Ovary (tissue), 9 donors: ENCODE measurements around the gene AOAH. TPM values are rescaled to one million over a fixed set of nuclear protein-coding genes. Genes with fewer than 3 reads are reported as not detected.

Source experiments
- DNase-seq, 5 donors: peaks; one replicate each; pipeline ENCODE4 v3.0.0-alpha.2; 2019 to 2020
- H3K27ac ChIP-seq, 2 donors: fragments of 200-600 bp; one replicate each; pipeline versions ENCODE4 v1.5.1 to v1.8.0; 2019 to 2022
- H3K27me3 ChIP-seq: fragments of 200-600 bp; one replicate; pipeline ENCODE4 v1.8.0; 2022
- H3K36me3 ChIP-seq: fragments of 200-600 bp; sonication (generic); one replicate; pipeline ENCODE4 v1.5.1; 2019
- H3K4me1 ChIP-seq: one replicate; pipeline ENCODE4 v1.8.1; 2013; ENCODE audit warnings: mild to moderate bottlenecking, moderate library complexity; ENCODE audit not compliant: insufficient read depth
- H3K4me3 ChIP-seq: fragments of 200-600 bp; sonication (generic); one replicate; pipeline ENCODE4 v1.5.1; 2017
- H3K9me3 ChIP-seq, 2 donors: fragments of 200-600 bp in 1 of 2; sonication (generic) in 1 of 2; one replicate each; pipeline versions ENCODE4 v1.5.1 to v1.8.1; 2013 to 2019; ENCODE audit warnings: mild to moderate bottlenecking in 1 of 2, moderate library complexity in 1 of 2
- EP300 ChIP-seq: sonication (generic); formaldehyde crosslinking; IDR thresholded peaks from one replicate; pipeline ENCODE4 v1.6.1; 2017; ENCODE audit warnings: antibody characterized with exemption
- POLR2A ChIP-seq: fragments of 450-650 bp; IDR thresholded peaks from one replicate; pipeline ENCODE4 v1.6.1; 2017; ENCODE audit warnings: antibody characterized with exemption, mild to moderate bottlenecking, moderate library complexity
- WGBS, 3 donors: extraction: QIAGEN DNeasy Blood & Tissue Kit in 1 of 3; methylation state at CpG; one replicate each; pipeline versions ENCODE4 v1.1.5 to v1.1.7; 2013 to 2017; 5-methylcytosine and 5-hydroxymethylcytosine counted together
- intact Hi-C, 4 donors: fragments of 100-400 bp; cut with DNase I; formaldehyde crosslinking; loops; one replicate each; pipeline versions ENCODE4 v1.11.0 to v1.15.1; 2022 to 2023
- polyA plus RNA-seq, 2 donors: library from polyadenylated mRNA; stranded (reverse); fragments of 200-250 nt in 1 of 2; fragments of 350-450 nt in 1 of 2; fragmentation: Illumina TruSeq in 1 of 2; extraction: RNeasy Lipid Tissue Mini Kit (QIAGEN cat#74804) in 1 of 2; gene quantifications; one replicate each; pipeline ENCODE4 v1.2.3, GENCODE V29; 2013 to 2014
- total RNA-seq, 7 donors: library from RNA; depleted of rRNA in 2 of 7; stranded (reverse); fragments of >200 nt in 2 of 7; fragmentation: NEBNext Ultra II Directional in 3 of 7; extraction: Animal tissue kit (Norgen Biotek cat#: 25700) in 3 of 7; gene quantifications; one replicate each; pipeline versions ENCODE4 v1.1.0 to v1.2.4, GENCODE V29; 2016 to 2023
- TF ChIP-seq, protein P1 (sequence below), 3 donors: fragments of 450-650 bp in 2 of 3; fragments of 200-600 bp in 1 of 3; IDR thresholded peaks; one replicate each; pipeline versions ENCODE4 v1.5.1 to v1.8.0; 2016 to 2022; ENCODE audit warnings: antibody characterized with exemption in 3 of 3, mild to moderate bottlenecking in 1 of 3
- donor health status: DM: no; HTN: no; CAD: no; lungs with moderate emphysema.
- donor health status: DM: no; HTN: no; CAD: no.
- donor health status: Bipolar disorder and iron deficiency.
- donor health status: DM: yes; HTN: yes; CAD: no.
- donor health status: DM: no; HTN: no; CAD: no.
- donor health status: DM: yes; HTN: yes; CAD: no.

The AOAH gene
- total and polyA plus RNA-seq, 9 donors, result 0.83 to 14.0 (median 4.8) TPM

DNA sequence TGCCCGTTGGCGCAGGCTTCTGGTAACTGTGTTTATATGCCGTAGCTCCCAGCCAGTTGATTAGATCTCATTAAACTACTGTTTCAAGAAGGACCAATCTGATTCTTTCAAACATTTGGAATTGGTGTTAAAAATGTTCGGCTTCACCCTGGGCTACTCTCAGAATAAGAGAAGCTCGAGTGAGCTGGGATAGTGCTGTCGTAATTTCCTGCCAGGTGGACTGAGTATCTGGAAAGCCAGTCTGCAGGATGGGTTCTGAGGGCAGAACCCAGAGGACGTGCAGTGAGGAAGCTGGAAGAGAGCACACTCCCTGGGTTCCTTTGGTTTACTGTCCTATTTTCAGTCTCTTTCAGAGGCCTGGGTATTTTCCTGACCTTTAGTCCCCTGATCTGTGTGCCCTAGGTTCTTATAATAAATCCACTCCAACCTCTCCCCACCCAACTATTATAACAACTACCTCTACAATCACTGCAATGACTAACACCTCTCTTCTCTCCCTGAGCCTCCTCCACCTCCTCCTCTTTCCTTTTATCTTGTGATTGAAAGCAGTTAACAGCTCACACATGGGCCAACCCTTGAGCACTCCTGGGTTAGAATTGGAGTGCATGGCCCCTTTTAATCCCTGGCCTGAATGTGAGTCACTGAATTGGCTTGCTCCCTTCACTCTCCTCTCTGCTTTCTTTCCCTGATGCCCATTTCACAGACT, 63.0 kb downstream of the AOAH start:
- Histone ChIP-seq H3K4me3 (no peak overlapping the region), H3K36me3 (no peaks in the 10 kb centered on the region), H3K9me3 (peaks cover 0 to 2% of the 10 kb centered on the region in 2 donors), H3K27me3 (no peaks in the 10 kb centered on the region), H3K4me1 (no peaks in the 10 kb centered on the region), H3K27ac (no peak overlapping the region)
- TF ChIP-seq POLR2A (no peak), EP300 (no peak)
- TF ChIP-seq, protein P1, sequence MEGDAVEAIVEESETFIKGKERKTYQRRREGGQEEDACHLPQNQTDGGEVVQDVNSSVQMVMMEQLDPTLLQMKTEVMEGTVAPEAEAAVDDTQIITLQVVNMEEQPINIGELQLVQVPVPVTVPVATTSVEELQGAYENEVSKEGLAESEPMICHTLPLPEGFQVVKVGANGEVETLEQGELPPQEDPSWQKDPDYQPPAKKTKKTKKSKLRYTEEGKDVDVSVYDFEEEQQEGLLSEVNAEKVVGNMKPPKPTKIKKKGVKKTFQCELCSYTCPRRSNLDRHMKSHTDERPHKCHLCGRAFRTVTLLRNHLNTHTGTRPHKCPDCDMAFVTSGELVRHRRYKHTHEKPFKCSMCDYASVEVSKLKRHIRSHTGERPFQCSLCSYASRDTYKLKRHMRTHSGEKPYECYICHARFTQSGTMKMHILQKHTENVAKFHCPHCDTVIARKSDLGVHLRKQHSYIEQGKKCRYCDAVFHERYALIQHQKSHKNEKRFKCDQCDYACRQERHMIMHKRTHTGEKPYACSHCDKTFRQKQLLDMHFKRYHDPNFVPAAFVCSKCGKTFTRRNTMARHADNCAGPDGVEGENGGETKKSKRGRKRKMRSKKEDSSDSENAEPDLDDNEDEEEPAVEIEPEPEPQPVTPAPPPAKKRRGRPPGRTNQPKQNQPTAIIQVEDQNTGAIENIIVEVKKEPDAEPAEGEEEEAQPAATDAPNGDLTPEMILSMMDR (IDR thresholded peaks at IDR 0.05), result no peak
- no peak for DNase-seq
- intact Hi-C loops, result no loop called here
- WGBS, 3 donors, result 64 to 74% (median 69%) methylated on average over 7 of the region's 7 CpGs

DNA sequence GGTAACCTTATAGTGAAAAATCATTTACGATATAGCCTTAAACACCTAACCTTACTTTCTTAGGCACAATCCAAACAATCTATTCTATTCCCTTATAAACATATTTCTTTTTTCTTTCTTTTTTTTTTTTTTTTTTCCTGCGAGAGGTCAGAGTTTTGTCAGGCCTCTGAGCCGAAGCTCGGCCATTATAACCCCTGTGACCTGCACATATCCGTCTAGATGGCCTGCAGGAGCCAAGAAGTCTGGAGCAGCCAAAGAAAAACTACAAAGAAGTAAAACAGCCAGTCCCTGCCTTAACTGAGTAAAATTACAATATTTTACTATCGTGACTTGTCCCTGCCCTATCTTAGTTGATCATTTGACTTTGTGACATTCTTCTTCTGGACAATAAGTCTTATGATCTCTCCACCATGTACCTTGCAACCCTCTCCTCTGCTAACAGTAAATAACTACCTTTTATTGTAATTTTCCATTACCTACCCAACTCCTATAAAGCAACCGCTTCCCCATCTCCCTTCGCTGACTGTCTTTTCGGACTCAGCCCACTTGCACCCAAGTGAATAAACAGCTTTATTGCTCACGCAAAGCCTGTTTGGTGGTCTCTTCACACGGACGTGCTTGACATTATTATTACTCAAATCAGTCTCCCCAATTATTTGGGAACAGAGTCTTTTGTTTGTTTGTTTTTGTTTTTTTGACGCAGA, 64.5 kb downstream of the AOAH start:
- Histone ChIP-seq H3K4me3 (no peak overlapping the region), H3K9me3 (peaks cover 0 to under 1% of the 10 kb centered on the region in 2 donors), H3K4me1 (no peaks in the 10 kb centered on the region), H3K36me3 (no peaks in the 10 kb centered on the region), H3K27ac (no peak overlapping the region), H3K27me3 (no peaks in the 10 kb centered on the region)
- intact Hi-C loops, result no loop called here
- TF ChIP-seq POLR2A, result no peak
- TF ChIP-seq EP300, result no peak
- no peak for DNase-seq
- WGBS, 3 donors, result 82 to 87% (median 83%) methylated on average over 13 of the region's 13 CpGs

DNA sequence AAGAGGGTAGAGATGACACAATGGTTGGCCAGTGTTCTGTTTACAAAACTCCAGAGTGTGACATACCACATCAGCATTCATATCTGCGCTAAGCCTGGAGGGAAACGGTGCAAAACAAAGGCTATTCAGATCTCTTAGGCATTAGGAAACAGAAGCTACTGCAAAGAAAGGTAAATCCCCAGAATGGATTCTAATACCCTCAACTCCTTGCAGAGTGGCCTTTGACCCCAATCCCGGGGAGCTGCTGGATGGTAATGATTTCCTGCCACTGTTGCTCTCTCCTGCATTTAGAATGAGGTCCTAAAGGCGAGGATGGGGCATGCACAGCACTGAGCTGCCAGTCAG, 65.2 kb downstream of the AOAH start:
- WGBS, 3 donors, result 54 to 58% (median 54%) methylated on average over 4 of the region's 4 CpGs
- Histone ChIP-seq H3K4me1 (no peaks in the 10 kb centered on the region), H3K27me3 (no peaks in the 10 kb centered on the region), H3K4me3 (no peak overlapping the region), H3K36me3 (no peaks in the 10 kb centered on the region), H3K27ac (no peak overlapping the region), H3K9me3 (no peaks in the 10 kb centered on the region)
- intact Hi-C loops, result no loop called here
- TF ChIP-seq, protein P1 (IDR thresholded peaks at IDR 0.05), result no peak
- TF ChIP-seq EP300 (no peak), POLR2A (no peak)
- DNase-seq, result no peak

DNA sequence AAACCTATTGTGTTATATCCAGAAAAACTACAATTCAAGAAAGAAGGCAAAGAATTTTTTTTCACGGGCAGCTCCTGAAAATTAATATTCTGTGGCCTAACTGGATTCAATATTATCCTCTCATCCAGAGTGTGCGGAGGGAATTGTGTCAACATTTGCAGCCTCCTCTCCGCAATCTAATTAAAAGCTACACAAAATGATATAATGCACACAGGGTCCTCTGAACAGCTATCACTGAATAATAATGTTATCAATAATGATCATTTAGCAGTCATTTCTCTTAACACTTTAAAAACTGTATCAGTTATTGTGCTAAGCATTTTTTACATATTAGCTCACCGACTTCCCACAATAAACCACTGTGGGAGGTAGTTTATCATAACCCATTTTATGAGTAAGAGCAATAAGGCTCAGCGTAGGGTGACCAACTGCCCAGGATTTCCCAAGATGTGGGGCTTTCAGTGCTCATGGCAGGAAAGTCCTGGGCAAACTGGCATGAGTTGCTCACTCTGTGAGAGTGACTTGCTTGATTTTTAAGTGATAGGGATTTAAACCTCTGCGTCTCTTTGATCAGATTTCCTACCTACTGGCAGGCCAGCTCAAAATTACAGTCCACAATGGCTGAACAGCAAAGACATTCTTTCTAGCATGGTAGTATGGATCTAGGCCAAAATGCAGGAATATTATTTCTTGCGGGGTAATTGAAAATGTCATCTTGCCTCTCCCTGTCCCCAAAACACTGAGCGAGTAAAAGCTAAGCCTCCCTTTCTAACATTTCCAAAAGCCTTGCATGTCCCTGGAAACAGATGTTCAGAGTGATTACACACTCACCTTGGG, 65.7 kb downstream of the AOAH start:
- 74 to 83% (median 77%) methylated on average over 8 of the region's 8 CpGs for WGBS, 3 donors
- no peak for DNase-seq
- Histone ChIP-seq H3K9me3 (no peaks in the 10 kb centered on the region), H3K27me3 (no peaks in the 10 kb centered on the region), H3K27ac (no peak overlapping the region), H3K4me3 (no peak overlapping the region), H3K4me1 (no peaks in the 10 kb centered on the region), H3K36me3 (no peaks in the 10 kb centered on the region)
- intact Hi-C loops, result no loop called here
- TF ChIP-seq POLR2A (no peak), EP300 (no peak)
- TF ChIP-seq, protein P1 (IDR thresholded peaks at IDR 0.05), result no peak
